HG03066 (cell line): ENCODE measurements around the gene PAN2.
"Not testable (repeated sequence)": the region's sequence is repeated elsewhere in the genome, so short reads cannot be mapped to it uniquely, and the experiment has no call there.

ENCODE experiments used
- ATAC-seq: cut with Tn5 transposase; IDR thresholded peaks from one replicate; pipeline ENCODE4 v1.9.1; 2021; ENCODE audit warnings: low read depth; ENCODE audit not compliant: unreplicated experiment

The PAN2 gene

GRCh38 chr12:56333679-56334489 is at the start of gene PAN2:
PAN2 (minus strand) TSS chr12:56334000; CDS start chr12:56333094, 906 bp downstream.
- peak; percentile 92 for ATAC-seq

- no peak for ATAC-seq
Observed at GRCh38 chr12:56382611-56383010, 48.8 kb upstream of the PAN2 start.

GRCh38 chr12:56377989-56378316 is 44.2 kb upstream of the PAN2 start:
- no peak for ATAC-seq

GRCh38 chr12:56377310-56377988 is 43.6 kb upstream of the PAN2 start:
- no peak for ATAC-seq

GRCh38 chr12:56375598-56376434 is 42.0 kb upstream of the PAN2 start:
- ATAC-seq, result peak; percentile 76

GRCh38 chr12:56374726-56375597 is 41.2 kb upstream of the PAN2 start:
- ATAC-seq, result peak; percentile 28

GRCh38 chr12:56373515-56373914 is 39.7 kb upstream of the PAN2 start:
- ATAC-seq, result no peak

GRCh38 chr12:56366948-56367347 is 33.1 kb upstream of the PAN2 start:
- no peak for ATAC-seq

GRCh38 chr12:56362130-56363059 is 28.6 kb upstream of the PAN2 start, which contains the start of gene APOF:
APOF (minus strand) TSS chr12:56362857; CDS start chr12:56362745, 112 bp downstream.
- no peak for ATAC-seq

- no peak for ATAC-seq
Observed at GRCh38 chr12:56361487-56362129, 27.8 kb upstream of the PAN2 start.

GRCh38 chr12:56359851-56360767 is 26.3 kb upstream of the PAN2 start, which contains the start of gene STAT2:
STAT2 (minus strand) TSS chr12:56360107; CDS start chr12:56356571, 3,536 bp downstream.
- peak; percentile 94 for ATAC-seq

GRCh38 chr12:56358836-56359532 is 25.2 kb upstream of the PAN2 start:
- no peak for ATAC-seq

- no peak for ATAC-seq
Observed at GRCh38 chr12:56351325-56351724, 17.5 kb upstream of the PAN2 start.

- no peak for ATAC-seq
Observed at GRCh38 chr12:56350662-56351061, 16.9 kb upstream of the PAN2 start.

GRCh38 chr12:56348776-56349175 is 15.0 kb upstream of the PAN2 start:
- no peak for ATAC-seq

- not testable (repeated sequence) for ATAC-seq
Observed at GRCh38 chr12:56347255-56347654, 13.5 kb upstream of the PAN2 start.

GRCh38 chr12:56346675-56347074 is 12.9 kb upstream of the PAN2 start:
- ATAC-seq, result no peak
